ENCODE data around the gene PLXNB1. TPM values are rescaled to one million over a fixed set of nuclear protein-coding genes. Genes with fewer than 3 reads are reported as not detected.

The PLXNB1 gene
- total RNA-seq, 4 donors from 2014 or later = 129 to 530 (median 245) TPM

DNA sequence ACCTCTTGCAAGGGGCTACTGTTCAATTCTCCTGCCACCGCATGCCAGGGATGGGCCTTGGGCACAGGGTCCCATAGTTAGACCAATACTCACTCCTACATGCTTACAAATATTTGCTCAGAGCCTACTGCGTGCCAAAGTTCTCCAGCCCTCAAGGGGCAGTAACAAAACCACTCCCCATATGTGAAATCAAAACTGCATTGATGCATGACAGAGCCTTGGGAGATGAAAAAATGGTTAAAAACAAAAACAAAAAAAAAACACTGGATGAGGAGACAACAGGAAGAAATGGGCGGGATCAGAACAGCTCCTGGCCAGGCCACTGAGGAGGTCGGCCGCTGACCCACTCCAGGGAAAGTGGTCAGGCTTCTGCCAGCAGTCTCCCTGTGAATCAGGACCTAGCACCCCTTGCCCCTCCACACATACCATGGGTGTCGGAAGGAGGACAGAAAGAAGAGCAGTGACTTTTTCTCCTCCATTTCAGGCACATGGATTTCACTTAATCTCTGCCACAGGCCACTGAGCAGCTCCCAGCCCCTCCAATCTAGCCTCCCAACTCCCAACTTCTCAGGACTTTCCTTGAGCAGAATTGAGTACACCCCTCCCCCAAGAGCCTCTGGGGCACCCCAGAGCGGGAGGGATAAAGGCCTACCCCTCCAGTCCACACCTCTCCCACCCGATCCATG, 2.8 kb downstream of the PLXNB1 start:
- intact Hi-C loops (cut with DNase I; ENCODE audit: low total_unique reads) = no loop called here
- Histone ChIP-seq H3K27ac (peak overlapping the region; percentile 90 to 97 (median 92)), H3K4me1 (peaks cover 31 to 47% (median 43%) of the 10 kb centered on the region in 4 donors), H3K27me3 (no peaks in the 10 kb centered on the region), H3K9me3 (no peaks in the 10 kb centered on the region), H3K36me3 (no peaks in the 10 kb centered on the region), H3K4me3 (peak overlapping the region in 3 of 4 donors; percentile 63 to 83 (median 75))
- DNase-seq = no peak
- whole genome bisulfite sequencing, 2 donors (ENCODE audit: low coverage in 1 of 2) = 37 to 44% methylated on average over 6 to 8 of the region's 8 CpGs
- TF ChIP-seq POLR2A (IDR thresholded peaks at IDR 0.05) (no peak), EP300 (IDR thresholded peaks at IDR 0.05; ENCODE audit: low read depth) (no peak), POLR2AphosphoS5 (IDR thresholded peaks at IDR 0.05) (no peak)
- TF ChIP-seq, protein P1, sequence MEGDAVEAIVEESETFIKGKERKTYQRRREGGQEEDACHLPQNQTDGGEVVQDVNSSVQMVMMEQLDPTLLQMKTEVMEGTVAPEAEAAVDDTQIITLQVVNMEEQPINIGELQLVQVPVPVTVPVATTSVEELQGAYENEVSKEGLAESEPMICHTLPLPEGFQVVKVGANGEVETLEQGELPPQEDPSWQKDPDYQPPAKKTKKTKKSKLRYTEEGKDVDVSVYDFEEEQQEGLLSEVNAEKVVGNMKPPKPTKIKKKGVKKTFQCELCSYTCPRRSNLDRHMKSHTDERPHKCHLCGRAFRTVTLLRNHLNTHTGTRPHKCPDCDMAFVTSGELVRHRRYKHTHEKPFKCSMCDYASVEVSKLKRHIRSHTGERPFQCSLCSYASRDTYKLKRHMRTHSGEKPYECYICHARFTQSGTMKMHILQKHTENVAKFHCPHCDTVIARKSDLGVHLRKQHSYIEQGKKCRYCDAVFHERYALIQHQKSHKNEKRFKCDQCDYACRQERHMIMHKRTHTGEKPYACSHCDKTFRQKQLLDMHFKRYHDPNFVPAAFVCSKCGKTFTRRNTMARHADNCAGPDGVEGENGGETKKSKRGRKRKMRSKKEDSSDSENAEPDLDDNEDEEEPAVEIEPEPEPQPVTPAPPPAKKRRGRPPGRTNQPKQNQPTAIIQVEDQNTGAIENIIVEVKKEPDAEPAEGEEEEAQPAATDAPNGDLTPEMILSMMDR (IDR thresholded peaks at IDR 0.05) = no peak
- in situ Hi-C loops (cut with MboI; ENCODE audit: low pct_ligation_motif_present in 1 of 4, low pct_unique_long_range_greater_than_20kb in 1 of 4, low sequenced_read_pairs in 3 of 4) = no loop called here

DNA sequence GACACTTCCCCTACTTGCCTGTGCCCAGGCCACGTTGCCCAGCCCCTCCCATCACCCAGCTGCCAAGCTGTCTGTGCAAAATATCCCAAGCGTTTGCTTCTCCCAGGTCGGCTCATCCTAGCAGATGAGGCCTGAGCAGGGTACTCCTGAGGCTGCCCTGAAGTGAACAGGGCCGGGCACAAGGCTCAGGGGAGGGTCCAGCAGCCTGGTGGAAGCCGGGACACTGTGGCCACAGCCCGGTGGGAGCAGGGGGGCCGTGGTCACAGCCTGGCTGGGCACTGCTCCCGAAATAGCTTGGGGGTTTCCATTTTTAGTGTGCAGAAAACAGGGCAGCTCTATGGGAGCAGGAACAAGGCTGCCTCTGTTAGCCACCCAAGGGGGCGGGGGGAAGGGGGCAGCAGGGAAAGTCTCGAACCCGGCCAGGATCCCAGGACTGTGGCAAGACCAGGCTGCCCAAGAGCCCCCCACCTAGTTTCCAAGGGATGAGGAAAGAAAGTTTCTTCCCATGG, 3.4 kb downstream of the PLXNB1 start:
- Histone ChIP-seq H3K4me1 (peaks cover 31 to 47% (median 43%) of the 10 kb centered on the region in 4 donors), H3K27ac (peak overlapping the region; percentile 90 to 97 (median 92)), H3K27me3 (no peaks in the 10 kb centered on the region), H3K9me3 (no peaks in the 10 kb centered on the region), H3K4me3 (peak overlapping the region in 2 of 4 donors; percentile 5 to 83), H3K36me3 (no peaks in the 10 kb centered on the region)
- in situ Hi-C loops (cut with MboI; ENCODE audit: low pct_ligation_motif_present in 1 of 4, low pct_unique_long_range_greater_than_20kb in 1 of 4, low sequenced_read_pairs in 3 of 4) (no loop called here), intact Hi-C loops (cut with DNase I; ENCODE audit: low total_unique reads) (no loop called here)
- DNase-seq = no peak
- TF ChIP-seq, protein P1 (IDR thresholded peaks at IDR 0.05) = no peak
- TF ChIP-seq POLR2AphosphoS5 (IDR thresholded peaks at IDR 0.05) (no peak), POLR2A (IDR thresholded peaks at IDR 0.05) (no peak), EP300 (IDR thresholded peaks at IDR 0.05; ENCODE audit: low read depth) (no peak)
- WGBS, 2 donors (ENCODE audit: low coverage in 1 of 2) = 53% methylated on average over 11 of the region's 11 CpGs; no CpG with 5 or more reads in 1 of the 2 donors

DNA sequence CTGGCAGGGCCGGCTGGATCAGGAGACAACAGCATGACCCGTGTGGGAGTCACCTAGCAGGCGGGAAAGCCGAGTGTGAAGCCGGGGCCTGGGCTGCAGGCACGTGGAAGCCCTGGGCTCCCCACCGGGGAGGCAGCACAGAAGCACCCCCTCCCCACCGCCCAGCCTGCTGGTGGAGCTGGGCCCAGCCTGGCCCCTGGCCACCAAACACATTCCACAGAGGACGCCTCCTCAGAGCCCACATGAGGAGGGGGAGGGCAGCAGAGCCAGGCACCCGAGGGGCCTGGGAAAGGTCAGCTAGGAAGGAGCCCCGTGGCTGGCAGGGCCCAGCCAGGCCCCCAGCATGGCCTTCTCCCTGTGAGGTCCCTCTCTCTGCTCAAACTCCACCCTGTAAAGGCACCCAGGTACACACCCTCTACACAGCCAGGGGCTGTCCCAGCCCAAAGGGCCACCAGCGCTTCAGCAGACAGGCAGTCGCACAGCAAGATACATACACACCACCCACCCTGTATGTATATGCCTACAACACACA, 4.5 kb downstream of the PLXNB1 start:
- Histone ChIP-seq H3K4me3 (no peak overlapping the region), H3K4me1 (peaks cover 31 to 43% (median 41%) of the 10 kb centered on the region in 4 donors), H3K27me3 (no peaks in the 10 kb centered on the region), H3K9me3 (no peaks in the 10 kb centered on the region), H3K27ac (peak overlapping the region; percentile 90 to 97 (median 92)), H3K36me3 (no peaks in the 10 kb centered on the region)
- TF ChIP-seq POLR2AphosphoS5 (IDR thresholded peaks at IDR 0.05) = no peak
- no peak for TF ChIP-seq POLR2A (IDR thresholded peaks at IDR 0.05)
- no peak for TF ChIP-seq EP300 (IDR thresholded peaks at IDR 0.05; ENCODE audit: low read depth)
- TF ChIP-seq, protein P1 (IDR thresholded peaks at IDR 0.05) = no peak
- whole genome bisulfite sequencing, 2 donors (ENCODE audit: low coverage in 1 of 2) = 77% methylated on average over 13 of the region's 13 CpGs; no CpG with 5 or more reads in 1 of the 2 donors
- DNase-seq = no peak
- in situ Hi-C loops (cut with MboI; ENCODE audit: low pct_ligation_motif_present in 1 of 4, low pct_unique_long_range_greater_than_20kb in 1 of 4, low sequenced_read_pairs in 3 of 4) = no loop called here
- intact Hi-C loops (cut with DNase I; ENCODE audit: low total_unique reads) = no loop called here

DNA sequence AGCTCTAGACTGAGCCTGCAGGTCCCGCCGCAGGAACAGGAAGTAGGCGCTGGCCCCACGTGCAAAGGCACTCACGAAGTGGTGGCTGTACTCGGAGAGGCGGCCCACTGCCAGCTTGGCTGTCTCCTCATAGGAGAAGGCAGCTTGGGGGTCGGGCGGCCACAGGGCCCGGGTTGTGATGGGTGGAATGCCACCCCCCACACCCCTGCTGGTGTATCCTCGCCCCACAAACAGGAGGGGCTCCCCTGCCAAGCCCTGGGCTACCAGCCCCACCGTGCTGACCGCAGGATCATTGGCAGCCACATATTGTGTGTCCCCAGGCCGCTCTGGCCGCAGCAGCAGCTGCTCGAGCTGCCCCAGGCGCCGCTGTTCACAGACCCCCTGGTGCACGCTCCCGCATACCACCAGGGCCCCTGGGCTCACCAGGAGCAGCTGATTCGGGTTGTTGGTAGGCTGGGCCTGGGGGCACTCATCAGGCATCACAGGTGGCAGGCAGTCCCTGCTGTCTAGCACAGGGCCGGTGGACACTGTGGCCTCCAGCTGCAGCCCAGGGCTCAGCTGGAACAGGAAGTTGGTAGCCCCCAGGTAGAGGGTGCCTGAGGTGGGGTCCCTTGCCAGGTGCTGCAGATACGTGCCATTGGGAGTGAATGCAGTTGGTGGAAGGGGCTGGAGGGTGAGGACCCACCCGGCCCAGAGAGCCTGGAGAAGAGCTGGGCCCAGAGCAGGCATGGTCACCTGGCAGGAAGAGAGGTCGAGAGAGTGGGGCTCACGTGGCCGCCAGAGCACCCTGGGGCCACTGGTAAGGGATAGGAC, 5.8 kb downstream of the PLXNB1 start:
- peaks cover 31 to 37% (median 35%) of the 10 kb centered on the region in 4 donors for H3K4me1 ChIP-seq
- intact Hi-C loops (cut with DNase I; ENCODE audit: low total_unique reads) (no loop called here), in situ Hi-C loops (cut with MboI; ENCODE audit: low pct_ligation_motif_present in 1 of 4, low pct_unique_long_range_greater_than_20kb in 1 of 4, low sequenced_read_pairs in 3 of 4) (no loop called here)
- H3K4me3 ChIP-seq = no peak overlapping the region
- no peaks in the 10 kb centered on the region for H3K9me3 ChIP-seq
- H3K27me3 ChIP-seq = no peaks in the 10 kb centered on the region
- H3K27ac ChIP-seq = no peak overlapping the region
- TF ChIP-seq, protein P1 (IDR thresholded peaks at IDR 0.05) = no peak
- TF ChIP-seq EP300 (IDR thresholded peaks at IDR 0.05; ENCODE audit: low read depth) (no peak), POLR2AphosphoS5 (IDR thresholded peaks at IDR 0.05) (no peak), POLR2A (IDR thresholded peaks at IDR 0.05) (no peak)
- no peak for DNase-seq
- 85 to 100% methylated on average over 2 to 27 of the region's 27 CpGs for WGBS, 2 donors (ENCODE audit: low coverage in 1 of 2)
- H3K36me3 ChIP-seq = no peaks in the 10 kb centered on the region
